ENCODE results near the gene TWIST2.

Gene TWIST2

GRCh38 chr2:238904716-238905115 lies 56.8 kb downstream of the TWIST2 start:
- H3K9me3 ChIP-seq (ENCODE audit: control insufficient read depth, low read depth, low read length) = no peaks in the 10 kb centered on the region
- H3K27me3 ChIP-seq (ENCODE audit: control insufficient read depth, insufficient read depth, low read length) = no peaks in the 10 kb centered on the region
- no peak overlapping the region for H3K9ac ChIP-seq (ENCODE audit: low read length)
- no peaks in the 10 kb centered on the region for H3K36me3 ChIP-seq (ENCODE audit: control insufficient read depth, low read depth, low read length)
- H3K27ac ChIP-seq (ENCODE audit: low read length) = no peak overlapping the region
- H3K4me1 ChIP-seq (ENCODE audit: control insufficient read depth, low read depth, low read length) = peaks cover 3% of the 10 kb centered on the region
- no peak overlapping the region for H3K4me3 ChIP-seq (ENCODE audit: low read length)

- H3K9ac ChIP-seq (ENCODE audit: low read length) = no peak overlapping the region
- no peaks in the 10 kb centered on the region for H3K27me3 ChIP-seq (ENCODE audit: control insufficient read depth, insufficient read depth, low read length)
- H3K4me1 ChIP-seq (ENCODE audit: control insufficient read depth, low read depth, low read length) = peaks cover 3% of the 10 kb centered on the region
- H3K36me3 ChIP-seq (ENCODE audit: control insufficient read depth, low read depth, low read length) = no peaks in the 10 kb centered on the region
- no peaks in the 10 kb centered on the region for H3K9me3 ChIP-seq (ENCODE audit: control insufficient read depth, low read depth, low read length)
- H3K4me3 ChIP-seq (ENCODE audit: low read length) = no peak overlapping the region
- no peak overlapping the region for H3K27ac ChIP-seq (ENCODE audit: low read length)
Measured at GRCh38 chr2:238905224-238905623, 57.3 kb downstream of the TWIST2 start.

DNA sequence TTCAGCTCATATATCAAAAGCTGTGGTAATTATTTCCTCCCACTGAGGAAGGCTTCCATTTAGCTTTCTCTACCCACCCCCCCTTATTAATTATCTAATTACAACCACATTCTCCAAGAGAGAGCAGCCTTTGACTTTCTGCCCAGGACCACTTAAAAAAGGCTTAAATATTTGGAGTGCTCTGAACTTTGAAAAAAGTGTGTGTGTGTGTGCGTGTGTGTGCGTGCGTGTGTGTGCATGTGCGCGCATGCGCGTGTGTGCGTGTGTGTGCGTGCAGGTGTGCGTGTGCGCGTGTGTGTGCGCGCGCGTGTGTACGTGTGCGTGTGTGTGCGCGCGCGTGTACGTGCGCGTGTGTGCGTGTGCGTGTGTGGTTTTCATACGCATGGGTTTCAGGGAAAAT lies 57.8 kb downstream of the TWIST2 start:
- Histone ChIP-seq H3K9me3 (ENCODE audit: control insufficient read depth, low read depth, low read length) (no peaks in the 10 kb centered on the region), H3K9ac (ENCODE audit: low read length) (no peak overlapping the region), H3K27ac (ENCODE audit: low read length) (no peak overlapping the region), H3K27me3 (ENCODE audit: control insufficient read depth, insufficient read depth, low read length) (no peaks in the 10 kb centered on the region), H3K4me1 (ENCODE audit: control insufficient read depth, low read depth, low read length) (peaks cover under 1% of the 10 kb centered on the region), H3K4me3 (ENCODE audit: low read length) (no peak overlapping the region), H3K36me3 (ENCODE audit: control insufficient read depth, low read depth, low read length) (no peaks in the 10 kb centered on the region)

GRCh38 chr2:238906254-238906935 lies 58.5 kb downstream of the TWIST2 start:
- no peak overlapping the region for H3K27ac ChIP-seq (ENCODE audit: low read length)
- H3K4me3 ChIP-seq (ENCODE audit: low read length) = no peak overlapping the region
- no peaks in the 10 kb centered on the region for H3K4me1 ChIP-seq (ENCODE audit: control insufficient read depth, low read depth, low read length)
- H3K9me3 ChIP-seq (ENCODE audit: control insufficient read depth, low read depth, low read length) = no peaks in the 10 kb centered on the region
- H3K27me3 ChIP-seq (ENCODE audit: control insufficient read depth, insufficient read depth, low read length) = no peaks in the 10 kb centered on the region
- H3K9ac ChIP-seq (ENCODE audit: low read length) = no peak overlapping the region
- H3K36me3 ChIP-seq (ENCODE audit: control insufficient read depth, low read depth, low read length) = no peaks in the 10 kb centered on the region

- Histone ChIP-seq H3K9ac (ENCODE audit: low read length) (no peak overlapping the region), H3K4me1 (ENCODE audit: control insufficient read depth, low read depth, low read length) (no peaks in the 10 kb centered on the region), H3K27me3 (ENCODE audit: control insufficient read depth, insufficient read depth, low read length) (no peaks in the 10 kb centered on the region), H3K36me3 (ENCODE audit: control insufficient read depth, low read depth, low read length) (no peaks in the 10 kb centered on the region), H3K4me3 (ENCODE audit: low read length) (no peak overlapping the region), H3K9me3 (ENCODE audit: control insufficient read depth, low read depth, low read length) (no peaks in the 10 kb centered on the region), H3K27ac (ENCODE audit: low read length) (no peak overlapping the region)
Measured at GRCh38 chr2:238906936-238907716, 59.2 kb downstream of the TWIST2 start.

- H3K27me3 ChIP-seq (ENCODE audit: control insufficient read depth, insufficient read depth, low read length) = no peaks in the 10 kb centered on the region
- no peaks in the 10 kb centered on the region for H3K4me1 ChIP-seq (ENCODE audit: control insufficient read depth, low read depth, low read length)
- H3K9ac ChIP-seq (ENCODE audit: low read length) = no peak overlapping the region
- H3K27ac ChIP-seq (ENCODE audit: low read length) = no peak overlapping the region
- no peak overlapping the region for H3K4me3 ChIP-seq (ENCODE audit: low read length)
- H3K36me3 ChIP-seq (ENCODE audit: control insufficient read depth, low read depth, low read length) = no peaks in the 10 kb centered on the region
- H3K9me3 ChIP-seq (ENCODE audit: control insufficient read depth, low read depth, low read length) = no peaks in the 10 kb centered on the region
Measured at GRCh38 chr2:238907717-238908173, 59.9 kb downstream of the TWIST2 start.

- H3K4me1 ChIP-seq (ENCODE audit: control insufficient read depth, low read depth, low read length) = no peaks in the 10 kb centered on the region
- no peak overlapping the region for H3K9ac ChIP-seq (ENCODE audit: low read length)
- H3K27ac ChIP-seq (ENCODE audit: low read length) = no peak overlapping the region
- H3K27me3 ChIP-seq (ENCODE audit: control insufficient read depth, insufficient read depth, low read length) = no peaks in the 10 kb centered on the region
- no peaks in the 10 kb centered on the region for H3K36me3 ChIP-seq (ENCODE audit: control insufficient read depth, low read depth, low read length)
- H3K4me3 ChIP-seq (ENCODE audit: low read length) = no peak overlapping the region
- H3K9me3 ChIP-seq (ENCODE audit: control insufficient read depth, low read depth, low read length) = no peaks in the 10 kb centered on the region
Measured at GRCh38 chr2:238908960-238909951, 61.4 kb downstream of the TWIST2 start.

DNA sequence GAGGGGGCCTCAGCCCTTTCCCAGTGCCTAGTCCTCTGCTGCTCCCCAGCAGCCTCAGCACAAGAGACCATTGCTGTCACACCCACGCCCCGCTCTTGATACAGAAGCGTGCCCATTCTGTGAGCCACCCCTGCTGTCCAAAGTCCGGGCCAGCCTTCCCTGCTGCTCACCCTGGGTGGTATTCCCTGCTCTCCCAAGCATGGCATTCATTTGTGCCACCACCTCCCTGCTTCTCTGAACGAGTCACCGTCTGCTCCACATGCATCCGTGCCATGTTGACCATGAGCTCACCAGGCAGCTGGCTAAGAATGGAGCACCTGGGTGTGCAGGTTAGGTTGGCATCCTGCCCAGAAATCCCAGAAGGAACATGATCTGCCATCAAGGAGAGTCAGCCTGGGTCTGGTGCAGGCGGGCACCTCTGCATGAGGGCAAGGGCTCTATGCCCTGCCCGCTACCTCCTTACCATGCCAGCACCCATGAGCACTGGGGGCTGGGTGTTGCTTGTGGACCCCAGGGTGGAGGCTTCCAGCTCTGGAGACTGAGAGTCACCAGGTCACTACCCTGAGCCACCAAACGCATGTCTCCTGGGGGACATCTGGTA lies 63.0 kb downstream of the TWIST2 start:
- no peak overlapping the region for H3K9ac ChIP-seq (ENCODE audit: low read length)
- H3K36me3 ChIP-seq (ENCODE audit: control insufficient read depth, low read depth, low read length) = no peaks in the 10 kb centered on the region
- H3K27me3 ChIP-seq (ENCODE audit: control insufficient read depth, insufficient read depth, low read length) = no peaks in the 10 kb centered on the region
- H3K27ac ChIP-seq (ENCODE audit: low read length) = no peak overlapping the region
- no peaks in the 10 kb centered on the region for H3K4me1 ChIP-seq (ENCODE audit: control insufficient read depth, low read depth, low read length)
- no peaks in the 10 kb centered on the region for H3K9me3 ChIP-seq (ENCODE audit: control insufficient read depth, low read depth, low read length)
- no peak overlapping the region for H3K4me3 ChIP-seq (ENCODE audit: low read length)

- Histone ChIP-seq H3K4me1 (ENCODE audit: control insufficient read depth, low read depth, low read length) (no peaks in the 10 kb centered on the region), H3K9me3 (ENCODE audit: control insufficient read depth, low read depth, low read length) (no peaks in the 10 kb centered on the region), H3K9ac (ENCODE audit: low read length) (no peak overlapping the region), H3K4me3 (ENCODE audit: low read length) (no peak overlapping the region), H3K36me3 (ENCODE audit: control insufficient read depth, low read depth, low read length) (no peaks in the 10 kb centered on the region), H3K27ac (ENCODE audit: low read length) (no peak overlapping the region), H3K27me3 (ENCODE audit: control insufficient read depth, insufficient read depth, low read length) (no peaks in the 10 kb centered on the region)
Measured at GRCh38 chr2:238911376-238912227, 63.7 kb downstream of the TWIST2 start.

DNA sequence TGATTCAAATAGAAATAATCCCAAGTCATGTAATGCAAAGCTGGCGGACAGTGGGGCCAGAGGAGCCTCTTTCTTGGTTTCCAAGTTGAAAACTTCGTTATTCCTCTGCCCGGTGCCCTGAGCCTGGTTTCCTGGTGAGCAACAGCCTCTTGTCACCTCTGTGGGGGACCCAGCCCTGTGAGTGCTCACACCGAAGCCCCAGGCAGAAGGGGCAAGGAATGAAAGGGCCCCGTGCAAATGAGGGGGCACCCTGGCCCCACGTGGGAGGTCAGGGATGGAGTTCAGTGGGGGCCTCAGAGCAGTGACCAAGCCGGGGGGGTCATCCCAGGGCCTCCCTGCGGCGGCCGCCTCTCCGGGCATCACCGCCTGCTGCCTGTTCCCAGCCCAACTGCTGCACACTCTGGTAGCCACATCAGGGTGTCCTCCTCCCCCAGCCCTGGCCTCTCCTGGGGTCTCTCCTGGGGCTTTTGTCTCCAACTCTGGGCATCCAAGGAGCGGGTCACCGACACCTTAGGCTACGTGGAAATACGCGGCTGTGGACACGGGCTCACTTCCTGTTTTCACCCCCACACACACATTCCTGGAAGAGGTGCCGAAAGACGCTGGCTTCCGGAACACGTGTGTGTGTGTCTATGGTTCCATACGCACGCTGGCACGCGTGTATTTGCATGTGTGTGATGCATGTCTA lies 64.5 kb downstream of the TWIST2 start:
- Histone ChIP-seq H3K36me3 (ENCODE audit: control insufficient read depth, low read depth, low read length) (no peaks in the 10 kb centered on the region), H3K4me3 (ENCODE audit: low read length) (no peak overlapping the region), H3K27ac (ENCODE audit: low read length) (no peak overlapping the region), H3K4me1 (ENCODE audit: control insufficient read depth, low read depth, low read length) (no peaks in the 10 kb centered on the region), H3K9me3 (ENCODE audit: control insufficient read depth, low read depth, low read length) (no peaks in the 10 kb centered on the region), H3K27me3 (ENCODE audit: control insufficient read depth, insufficient read depth, low read length) (no peaks in the 10 kb centered on the region), H3K9ac (ENCODE audit: low read length) (no peak overlapping the region)
